Activated naive CD8-positive, alpha-beta T cell (primary cell): ENCODE data around the gene STAMBPL1.
"Not testable (repeated sequence)": the region's sequence is repeated elsewhere in the genome, so short reads cannot be mapped to it uniquely, and the experiment has no call there.

Experiments used
- H3K27ac Mint-ChIP-seq: one replicate; pipeline ENCODE4 v1.8.0; 2021; ENCODE audit warnings: mixed read lengths
- H3K27me3 Mint-ChIP-seq: one replicate; pipeline ENCODE4 v1.8.0; 2021; ENCODE audit warnings: mixed read lengths
- H3K36me3 Mint-ChIP-seq: one replicate; pipeline ENCODE4 v1.8.0; 2021; ENCODE audit warnings: mixed read lengths
- H3K4me1 Mint-ChIP-seq: one replicate; pipeline ENCODE4 v1.8.0; 2021; ENCODE audit warnings: low read depth, mixed read lengths
- H3K4me3 Mint-ChIP-seq: one replicate; pipeline ENCODE4 v1.8.0; 2021; ENCODE audit warnings: mild to moderate bottlenecking, mixed read lengths
- H3K9me3 Mint-ChIP-seq: one replicate; pipeline ENCODE4 v1.8.0; 2021; ENCODE audit warnings: low read depth, mixed read lengths

Gene STAMBPL1

GRCh38 chr10:88877298-88877697, 2.7 kb upstream of the STAMBPL1 start:
- H3K27me3 Mint-ChIP-seq = peaks cover 1% of the 10 kb centered on the region
- no peak overlapping the region for H3K27ac Mint-ChIP-seq
- H3K4me3 Mint-ChIP-seq = no peak overlapping the region
- H3K9me3 Mint-ChIP-seq = no peaks in the 10 kb centered on the region
- H3K4me1 Mint-ChIP-seq = peaks cover 32% of the 10 kb centered on the region
- peaks cover 3% of the 10 kb centered on the region for H3K36me3 Mint-ChIP-seq

- H3K4me1 Mint-ChIP-seq = peaks cover 62% of the 10 kb centered on the region
- peaks cover 18% of the 10 kb centered on the region for H3K36me3 Mint-ChIP-seq
- H3K4me3 Mint-ChIP-seq = peak overlapping the region; percentile 97
- H3K27ac Mint-ChIP-seq = peak overlapping the region; percentile 97
- H3K27me3 Mint-ChIP-seq = no peaks in the 10 kb centered on the region
- H3K9me3 Mint-ChIP-seq = no peaks in the 10 kb centered on the region
These were observed 434 bp downstream of the STAMBPL1 start for GRCh38 chr10:88880282-88881076.

GRCh38 chr10:88881320-88881719, 1.3 kb downstream of the STAMBPL1 start:
- peaks cover 70% of the 10 kb centered on the region for H3K4me1 Mint-ChIP-seq

GRCh38 chr10:88881922-88882645, 2.0 kb downstream of the STAMBPL1 start:
- Mint-ChIP-seq H3K27me3 (no peaks in the 10 kb centered on the region), H3K4me1 (peaks cover 78% of the 10 kb centered on the region)

More at GRCh38 chr10:88881320-88881719, 1.3 kb downstream of the STAMBPL1 start:
- H3K36me3 Mint-ChIP-seq = peaks cover 18% of the 10 kb centered on the region
- H3K27me3 Mint-ChIP-seq = no peaks in the 10 kb centered on the region
- peak overlapping the region; percentile 97 for H3K4me3 Mint-ChIP-seq
- no peaks in the 10 kb centered on the region for H3K9me3 Mint-ChIP-seq
- peak overlapping the region; percentile 97 for H3K27ac Mint-ChIP-seq

GRCh38 chr10:88882646-88883447, 2.8 kb downstream of the STAMBPL1 start:
- H3K4me1 Mint-ChIP-seq = peaks cover 85% of the 10 kb centered on the region
- H3K27ac Mint-ChIP-seq = peak overlapping the region; percentile 72
- H3K27me3 Mint-ChIP-seq, H3K9me3 Mint-ChIP-seq: not testable (repeated sequence)
- peaks cover 19% of the 10 kb centered on the region for H3K36me3 Mint-ChIP-seq
- peak overlapping the region; percentile 97 for H3K4me3 Mint-ChIP-seq

More at GRCh38 chr10:88881922-88882645, 2.0 kb downstream of the STAMBPL1 start:
- Mint-ChIP-seq H3K36me3 (peaks cover 18% of the 10 kb centered on the region), H3K4me3 (peak overlapping the region; percentile 97), H3K9me3 (no peaks in the 10 kb centered on the region), H3K27ac (peak overlapping the region; percentile 51)

DNA sequence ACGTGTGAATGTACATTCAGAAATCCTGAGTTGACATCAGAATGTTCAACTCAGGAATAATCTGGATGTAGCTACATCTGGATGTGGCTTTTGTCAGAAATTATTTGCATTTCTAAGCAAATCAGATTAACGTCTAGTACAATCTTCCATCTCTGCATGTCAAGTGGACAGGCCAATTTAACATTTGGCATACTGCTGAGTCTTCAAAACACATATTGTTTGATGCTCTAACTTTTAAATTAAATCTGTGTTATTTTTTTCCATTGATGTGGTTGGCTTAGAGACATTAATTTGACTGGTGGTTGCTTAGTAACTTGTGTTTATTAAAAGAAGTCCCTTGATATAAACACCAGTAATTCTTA, 3.4 kb downstream of the STAMBPL1 start:
- Mint-ChIP-seq H3K4me3 (peak overlapping the region; percentile 97), H3K4me1 (peaks cover 85% of the 10 kb centered on the region), H3K27me3 (no peaks in the 10 kb centered on the region), H3K9me3 (no peaks in the 10 kb centered on the region), H3K36me3 (peaks cover 25% of the 10 kb centered on the region), H3K27ac (peak overlapping the region; percentile 72)

GRCh38 chr10:88886557-88886956, 6.5 kb downstream of the STAMBPL1 start:
- H3K27ac Mint-ChIP-seq = peak overlapping the region; percentile 23
- H3K4me1 Mint-ChIP-seq = peaks cover 93% of the 10 kb centered on the region
- H3K4me3 Mint-ChIP-seq = peak overlapping the region; percentile 21
- peaks cover 29% of the 10 kb centered on the region for H3K36me3 Mint-ChIP-seq
- no peaks in the 10 kb centered on the region for H3K27me3 Mint-ChIP-seq
- H3K9me3 Mint-ChIP-seq = no peaks in the 10 kb centered on the region

GRCh38 chr10:88888810-88889445, 8.9 kb downstream of the STAMBPL1 start:
- Mint-ChIP-seq H3K36me3 (peaks cover 16% of the 10 kb centered on the region), H3K4me3 (no peak overlapping the region), H3K9me3 (no peaks in the 10 kb centered on the region), H3K27me3 (no peaks in the 10 kb centered on the region), H3K4me1 (peaks cover 85% of the 10 kb centered on the region), H3K27ac (peak overlapping the region; percentile 10)

- H3K27me3 Mint-ChIP-seq = no peaks in the 10 kb centered on the region
- H3K27ac Mint-ChIP-seq = no peak overlapping the region
- H3K4me1 Mint-ChIP-seq = peaks cover 81% of the 10 kb centered on the region
- H3K4me3 Mint-ChIP-seq = no peak overlapping the region
- H3K9me3 Mint-ChIP-seq = no peaks in the 10 kb centered on the region
- peaks cover 14% of the 10 kb centered on the region for H3K36me3 Mint-ChIP-seq
These were observed 9.7 kb downstream of the STAMBPL1 start for GRCh38 chr10:88889559-88890337.

DNA sequence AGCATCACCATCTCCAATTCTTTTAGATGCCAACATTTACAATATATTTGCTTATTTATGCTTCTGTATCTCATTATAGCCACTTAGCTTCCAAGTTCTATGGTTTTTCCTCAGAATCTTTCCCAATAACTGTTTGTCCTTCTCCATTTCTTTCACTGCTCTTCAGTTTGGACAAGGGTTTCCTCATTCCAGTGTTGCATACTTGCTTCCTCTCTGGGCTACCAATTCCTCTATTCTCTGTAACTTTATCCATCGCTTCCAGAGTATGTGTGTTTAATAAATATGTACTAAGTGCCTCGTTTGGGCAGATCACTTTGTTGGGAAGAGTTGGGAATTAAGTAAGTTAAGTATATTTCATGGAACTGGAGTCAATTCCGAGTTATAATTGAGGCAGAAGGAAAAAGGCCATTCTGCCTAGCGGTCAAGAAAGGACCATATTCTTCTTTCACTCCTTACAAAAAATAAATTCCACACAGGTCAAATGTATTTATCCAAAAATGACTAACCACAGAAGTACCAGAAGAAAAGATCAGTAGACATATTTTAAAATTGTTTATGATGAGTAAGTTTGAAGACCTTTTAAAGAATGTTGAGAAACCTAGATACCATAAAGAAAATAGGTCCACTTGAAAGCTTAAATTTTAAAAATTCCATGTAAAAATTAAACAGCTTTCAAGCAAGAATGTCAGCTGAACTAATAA, 10.8 kb downstream of the STAMBPL1 start:
- Mint-ChIP-seq H3K27ac (peak overlapping the region; percentile 38), H3K4me1 (peaks cover 80% of the 10 kb centered on the region), H3K27me3 (no peaks in the 10 kb centered on the region), H3K4me3 (no peak overlapping the region), H3K36me3 (peaks cover 11% of the 10 kb centered on the region), H3K9me3 (no peaks in the 10 kb centered on the region)

- H3K4me3 Mint-ChIP-seq = no peak overlapping the region
- no peaks in the 10 kb centered on the region for H3K9me3 Mint-ChIP-seq
- peaks cover 11% of the 10 kb centered on the region for H3K36me3 Mint-ChIP-seq
- peak overlapping the region; percentile 67 for H3K27ac Mint-ChIP-seq
- peaks cover 78% of the 10 kb centered on the region for H3K4me1 Mint-ChIP-seq
- H3K27me3 Mint-ChIP-seq = no peaks in the 10 kb centered on the region
These were observed 12.3 kb downstream of the STAMBPL1 start for GRCh38 chr10:88892222-88892967.

DNA sequence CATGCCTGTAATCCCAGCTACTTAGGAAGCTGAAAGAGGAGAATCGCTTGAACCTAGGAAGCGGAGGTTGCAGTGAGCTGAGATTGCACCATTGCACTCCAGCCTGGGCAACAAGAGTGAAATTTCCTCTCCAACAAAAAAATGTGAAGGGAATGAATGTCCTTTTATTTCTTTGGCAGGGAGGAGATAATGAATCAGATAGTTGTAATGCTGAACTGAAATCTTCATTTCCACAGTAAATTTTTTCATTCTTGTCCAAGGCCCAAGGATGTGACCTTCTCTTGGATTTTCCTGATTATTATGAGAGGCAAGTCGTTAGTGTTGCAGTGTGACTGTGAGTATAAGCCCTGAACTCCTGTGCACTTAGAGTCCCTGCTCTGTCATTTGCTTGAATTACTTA, 13.6 kb downstream of the STAMBPL1 start:
- Mint-ChIP-seq H3K27ac (no peak overlapping the region), H3K27me3 (no peaks in the 10 kb centered on the region), H3K4me1 (peaks cover 78% of the 10 kb centered on the region), H3K4me3 (no peak overlapping the region), H3K36me3 (peaks cover 4% of the 10 kb centered on the region), H3K9me3 (no peaks in the 10 kb centered on the region)

DNA sequence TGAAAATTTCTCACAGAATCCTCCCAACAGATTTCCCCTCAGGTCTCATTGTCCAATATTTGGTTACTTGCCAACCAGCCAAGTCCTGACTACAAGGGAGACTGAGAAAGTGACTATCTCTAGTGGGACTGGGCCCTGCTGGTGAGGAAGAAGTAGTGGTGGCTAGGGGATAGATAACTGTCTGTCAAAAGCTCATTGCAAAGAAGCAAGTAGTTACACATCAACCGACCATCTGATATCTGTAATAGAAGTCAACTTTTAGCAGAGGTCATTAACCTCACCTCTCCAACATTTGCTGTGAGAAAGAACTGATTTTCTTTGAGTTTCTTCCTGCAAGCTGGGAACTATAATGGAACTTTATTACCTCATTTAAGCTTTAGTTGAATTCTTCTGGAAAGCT, 15.2 kb downstream of the STAMBPL1 start:
- Mint-ChIP-seq H3K4me3 (no peak overlapping the region), H3K4me1 (peaks cover 75% of the 10 kb centered on the region), H3K27me3 (no peaks in the 10 kb centered on the region), H3K36me3 (peaks cover 6% of the 10 kb centered on the region), H3K9me3 (no peaks in the 10 kb centered on the region), H3K27ac (no peak overlapping the region)
